Osteoblast (primary cell): ENCODE measurements around the gene SAMMSON. TPM values are rescaled to one million over a fixed set of nuclear protein-coding genes. Genes with fewer than 3 reads are reported as not detected.

ENCODE experiments used
- DNase-seq: peaks from one replicate; pipeline ENCODE4 v3.0.0; 2011; ENCODE audit warnings: low spot score, mixed read lengths; ENCODE audit not compliant: insufficient read length; ENCODE audit errors: missing footprints
- H2AFZ ChIP-seq: 2 replicates; pipeline ENCODE4 v1.6.0; 2011; ENCODE audit warnings: mild to moderate bottlenecking, low read length
- H3K27ac ChIP-seq: 2 replicates; pipeline ENCODE4 v1.5.1; 2011; ENCODE audit warnings: mild to moderate bottlenecking, low read depth, low read length, moderate library complexity
- H3K27me3 ChIP-seq: 2 replicates; pipeline ENCODE4 v1.6.0; 2012; ENCODE audit warnings: mild to moderate bottlenecking, control low read depth, inconsistent platforms, low read length, moderate library complexity; ENCODE audit not compliant: insufficient read depth
- H3K36me3 ChIP-seq: 2 replicates; pipeline ENCODE4 v1.5.1; 2011; ENCODE audit warnings: mild to moderate bottlenecking, low read length, control low read depth, moderate library complexity; ENCODE audit not compliant: insufficient read depth
- H3K4me1 ChIP-seq: 2 replicates; pipeline ENCODE4 v1.5.1; 2011; ENCODE audit warnings: mild to moderate bottlenecking, low read length, control low read depth, moderate library complexity; ENCODE audit not compliant: insufficient read depth
- H3K4me2 ChIP-seq: 2 replicates; pipeline ENCODE4 v1.6.0; 2011; ENCODE audit warnings: mild to moderate bottlenecking, low read length; ENCODE audit not compliant: insufficient read depth
- H3K4me3 ChIP-seq: fragments of 200-600 bp; sonication (generic); 3 replicates; pipeline ENCODE4 v1.5.1; 2012; ENCODE audit warnings: mild to moderate bottlenecking, low read length, inconsistent platforms; ENCODE audit not compliant: insufficient read depth
- H3K79me2 ChIP-seq: 2 replicates; pipeline ENCODE4 v1.6.0; 2012; ENCODE audit warnings: mild to moderate bottlenecking, low read length, control low read depth, inconsistent platforms; ENCODE audit not compliant: insufficient read depth
- H3K9me3 ChIP-seq: 2 replicates; pipeline ENCODE4 v1.5.1; 2011; ENCODE audit warnings: low read depth, low read length, control low read depth
- H4K20me1 ChIP-seq: 2 replicates; pipeline ENCODE4 v1.6.0; 2012; ENCODE audit warnings: mild to moderate bottlenecking, low read length, control low read depth; ENCODE audit not compliant: insufficient read depth
- CTCF ChIP-seq: IDR thresholded peaks from 2 replicates; pipeline ENCODE4 v1.5.1; 2011; ENCODE audit warnings: mild to moderate bottlenecking, low read depth, low read length, moderate library complexity; ENCODE audit errors: extremely low read depth
- total RNA-seq: library from RNA; depleted of rRNA; stranded (reverse); fragments of >200 nt; gene quantifications from 2 replicates; pipeline ENCODE4 v1.2.3, GENCODE V29; 2012

Gene SAMMSON
- total RNA-seq, 1 donor: not detected

- H2AFZ ChIP-seq: no peak overlapping the region
- no peak overlapping the region for H3K27ac ChIP-seq
- no peaks in the 10 kb centered on the region for H3K4me1 ChIP-seq
- H3K27me3 ChIP-seq: no peaks in the 10 kb centered on the region
- no peak overlapping the region for H3K4me3 ChIP-seq
- no peak for TF ChIP-seq CTCF
- DNase-seq: no peak
- H3K4me2 ChIP-seq: no peak overlapping the region
- H3K79me2 ChIP-seq: no peaks in the 10 kb centered on the region
- no peaks in the 10 kb centered on the region for H3K36me3 ChIP-seq
- H3K9me3 ChIP-seq: no peaks in the 10 kb centered on the region
- H4K20me1 ChIP-seq: no peaks in the 10 kb centered on the region
Observed at GRCh38 chr3:69963643-69964042, 35.9 kb upstream of the SAMMSON start.

- Histone ChIP-seq H4K20me1 (no peaks in the 10 kb centered on the region), H3K79me2 (no peaks in the 10 kb centered on the region), H3K9me3 (no peaks in the 10 kb centered on the region), H3K36me3 (no peaks in the 10 kb centered on the region), H3K27ac (no peak overlapping the region), H3K4me1 (no peaks in the 10 kb centered on the region), H3K27me3 (no peaks in the 10 kb centered on the region), H2AFZ (no peak overlapping the region), H3K4me2 (no peak overlapping the region), H3K4me3 (no peak overlapping the region)
- no peak for TF ChIP-seq CTCF
- no peak for DNase-seq
Observed at GRCh38 chr3:69967156-69967555, 32.4 kb upstream of the SAMMSON start.

GRCh38 chr3:69970827-69971226 is 28.7 kb upstream of the SAMMSON start:
- Histone ChIP-seq H3K4me3 (no peak overlapping the region), H4K20me1 (no peaks in the 10 kb centered on the region), H3K36me3 (no peaks in the 10 kb centered on the region), H3K9me3 (no peaks in the 10 kb centered on the region), H2AFZ (no peak overlapping the region), H3K4me2 (no peak overlapping the region), H3K27me3 (no peaks in the 10 kb centered on the region), H3K4me1 (no peaks in the 10 kb centered on the region), H3K27ac (no peak overlapping the region), H3K79me2 (no peaks in the 10 kb centered on the region)
- no peak for DNase-seq
- no peak for TF ChIP-seq CTCF

- Histone ChIP-seq H3K4me2 (no peak overlapping the region), H2AFZ (no peak overlapping the region), H3K79me2 (no peaks in the 10 kb centered on the region), H4K20me1 (no peaks in the 10 kb centered on the region), H3K36me3 (no peaks in the 10 kb centered on the region), H3K4me3 (no peak overlapping the region), H3K9me3 (no peaks in the 10 kb centered on the region), H3K4me1 (no peaks in the 10 kb centered on the region), H3K27me3 (no peaks in the 10 kb centered on the region), H3K27ac (no peak overlapping the region)
- no peak for DNase-seq
- TF ChIP-seq CTCF: no peak
Observed at GRCh38 chr3:69972672-69973071, 26.9 kb upstream of the SAMMSON start.
